Activated T-cell treated with anti-CD3 and anti-CD28 coated beads, Interleukin-2, amount 50 U/mL, for 4 hours (primary cell): ENCODE data around the gene AQP6. TPM values are rescaled to one million over a fixed set of nuclear protein-coding genes. Genes with fewer than 3 reads are reported as not detected.

ENCODE experiments used
- ATAC-seq, 2 donors: fragments of 200-7000 bp; cut with Tn5 transposase; one replicate each; pipeline ENCODE4 v1.10.0; 2021
- DNase-seq: peaks from one replicate; pipeline ENCODE4 v3.0.0-alpha.2; 2020
- H3K27me3 Mint-ChIP-seq: one replicate; pipeline ENCODE4 v1.8.0; 2021; ENCODE audit warnings: low read depth, mixed read lengths
- H3K36me3 Mint-ChIP-seq: one replicate; pipeline ENCODE4 v1.8.0; 2022; ENCODE audit warnings: mixed read lengths; ENCODE audit not compliant: insufficient read depth
- H3K4me1 Mint-ChIP-seq: one replicate; pipeline ENCODE4 v1.8.0; 2021; ENCODE audit warnings: low read depth, mixed read lengths
- H3K4me3 Mint-ChIP-seq: one replicate; pipeline ENCODE4 v1.8.0; 2021; ENCODE audit warnings: mild to moderate bottlenecking, moderate library complexity, mixed read lengths
- H3K9me3 Mint-ChIP-seq: one replicate; pipeline ENCODE4 v1.8.0; 2021; ENCODE audit warnings: mixed read lengths
- total RNA-seq, 3 donors: library from RNA; stranded (reverse); gene quantifications; one replicate each; pipeline ENCODE4 v1.2.1, GENCODE V29; 2021

Gene AQP6
- total RNA-seq, 3 donors from 2014 or later, result not detected

DNA sequence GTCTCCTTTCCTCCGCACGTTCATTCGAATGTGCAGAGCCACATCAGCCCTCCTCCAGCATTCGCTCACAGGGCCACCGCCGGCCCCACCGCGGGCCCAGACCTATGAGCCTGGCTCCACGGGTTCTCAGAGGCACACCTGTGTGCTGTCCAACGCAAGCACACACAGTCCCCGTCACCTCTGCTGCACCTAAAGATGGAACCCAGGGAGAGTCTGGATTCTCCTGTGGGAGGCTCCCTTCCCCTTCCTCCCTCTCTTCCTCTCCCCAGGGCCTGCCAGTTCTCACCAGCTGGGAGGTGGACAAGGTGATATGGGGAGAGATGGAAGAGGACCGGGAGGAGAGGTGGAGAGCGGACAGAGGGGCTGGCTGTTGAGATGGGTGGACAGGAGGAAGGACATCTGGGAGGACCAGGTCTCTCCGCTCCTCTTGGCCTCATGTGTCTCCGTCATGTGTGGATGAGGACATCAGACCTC lies 4.9 kb upstream of the AQP6 start:
- H3K27me3 Mint-ChIP-seq, result peaks cover 43% of the 10 kb centered on the region
- peak overlapping the region; percentile 43 for H3K4me3 Mint-ChIP-seq
- H3K9me3 Mint-ChIP-seq, result no peaks in the 10 kb centered on the region
- ATAC-seq (peak; percentile 17 to 23), DNase-seq (no peak)
- H3K36me3 Mint-ChIP-seq, result no peaks in the 10 kb centered on the region
- H3K4me1 Mint-ChIP-seq, result peaks cover 6% of the 10 kb centered on the region

DNA sequence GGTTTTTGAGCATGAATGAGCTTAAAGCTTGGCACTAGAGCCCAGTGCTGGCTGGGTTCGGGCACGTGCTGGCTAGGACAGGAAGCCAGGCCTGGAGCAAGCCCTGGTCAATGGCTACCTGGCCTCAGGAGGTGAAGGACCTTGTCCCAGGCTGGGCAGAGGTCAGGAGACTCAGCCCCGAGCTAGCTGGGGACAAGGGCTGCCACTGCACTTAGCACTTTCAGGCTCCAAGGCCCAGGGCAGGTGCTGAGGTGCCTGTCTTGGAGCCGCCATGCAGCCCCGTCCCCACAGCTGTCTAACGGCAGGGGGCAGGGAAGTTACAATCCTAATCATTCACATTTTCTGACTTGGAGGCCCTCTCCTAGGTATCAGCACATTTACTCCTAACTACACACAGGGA lies 4.3 kb upstream of the AQP6 start:
- Mint-ChIP-seq H3K4me3 (no peak overlapping the region), H3K9me3 (no peaks in the 10 kb centered on the region), H3K4me1 (peaks cover 6% of the 10 kb centered on the region), H3K27me3 (peaks cover 37% of the 10 kb centered on the region), H3K36me3 (no peaks in the 10 kb centered on the region)
- DNase-seq (no peak), ATAC-seq (no peak)

DNA sequence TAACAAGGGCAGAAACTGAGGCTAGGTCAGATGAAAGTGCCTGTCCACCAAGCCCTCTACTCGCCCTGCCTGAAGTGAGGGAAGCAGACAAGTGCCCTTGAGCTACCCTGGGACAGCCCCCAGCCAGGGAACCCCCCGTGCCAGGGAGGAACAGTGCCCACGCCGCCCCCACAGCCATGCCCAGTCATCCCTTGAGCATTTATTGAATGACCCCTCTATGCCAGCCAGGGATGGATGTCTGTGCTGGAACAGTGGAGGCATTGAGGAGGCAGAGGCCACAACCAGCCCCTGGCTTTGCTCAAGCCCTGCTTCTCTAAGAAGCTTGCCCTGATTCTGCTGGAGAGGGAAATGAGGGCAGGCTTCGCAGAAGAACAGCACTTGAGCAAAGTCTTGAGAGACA lies 3.7 kb upstream of the AQP6 start:
- Mint-ChIP-seq H3K9me3 (no peaks in the 10 kb centered on the region), H3K4me3 (no peak overlapping the region), H3K27me3 (peaks cover 31% of the 10 kb centered on the region), H3K4me1 (peaks cover 6% of the 10 kb centered on the region), H3K36me3 (no peaks in the 10 kb centered on the region)
- ATAC-seq (no peak), DNase-seq (no peak)

DNA sequence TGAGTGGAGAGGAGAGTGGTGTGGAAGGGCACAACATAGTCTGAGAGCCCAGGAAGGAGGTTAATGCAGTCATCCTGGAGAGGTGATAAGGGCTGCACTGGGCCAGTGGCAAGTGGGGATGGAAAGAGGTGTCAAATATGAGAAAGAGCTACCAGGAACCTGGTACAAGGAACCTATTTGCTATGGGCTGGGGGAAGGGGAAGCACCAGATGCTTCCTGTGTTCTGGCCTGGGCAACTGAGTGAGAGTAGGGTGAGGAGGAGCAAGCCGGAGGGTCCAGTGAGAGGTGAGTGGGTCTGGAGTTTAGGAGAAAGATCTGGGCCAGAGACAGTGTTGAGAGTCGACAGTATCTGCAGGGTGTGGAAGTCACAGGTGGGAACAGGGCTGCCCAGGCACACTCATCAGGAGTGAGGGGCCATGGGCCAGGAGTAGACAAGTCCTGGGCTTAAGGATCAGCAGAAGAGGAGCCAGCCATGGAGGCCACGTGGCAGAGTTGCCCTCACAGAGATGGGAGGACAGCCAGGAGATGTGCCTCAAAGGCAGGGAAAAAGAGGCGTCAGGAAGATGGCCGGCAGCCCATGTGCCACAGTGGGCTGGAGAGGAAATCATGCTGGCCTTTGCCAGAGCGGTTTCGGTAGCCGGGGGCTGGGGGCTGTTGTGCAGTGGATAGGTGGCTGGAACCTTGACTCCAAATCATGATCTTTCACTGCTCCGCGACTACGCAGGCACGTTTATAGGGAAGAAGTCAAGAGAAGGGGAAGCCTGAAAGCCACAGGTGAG lies 2.9 kb upstream of the AQP6 start:
- H3K27me3 Mint-ChIP-seq, result peaks cover 24% of the 10 kb centered on the region
- DNase-seq, result no peak
- no peaks in the 10 kb centered on the region for H3K9me3 Mint-ChIP-seq
- ATAC-seq, result no peak
- peaks cover 6% of the 10 kb centered on the region for H3K4me1 Mint-ChIP-seq
- H3K36me3 Mint-ChIP-seq, result no peaks in the 10 kb centered on the region
- no peak overlapping the region for H3K4me3 Mint-ChIP-seq

DNA sequence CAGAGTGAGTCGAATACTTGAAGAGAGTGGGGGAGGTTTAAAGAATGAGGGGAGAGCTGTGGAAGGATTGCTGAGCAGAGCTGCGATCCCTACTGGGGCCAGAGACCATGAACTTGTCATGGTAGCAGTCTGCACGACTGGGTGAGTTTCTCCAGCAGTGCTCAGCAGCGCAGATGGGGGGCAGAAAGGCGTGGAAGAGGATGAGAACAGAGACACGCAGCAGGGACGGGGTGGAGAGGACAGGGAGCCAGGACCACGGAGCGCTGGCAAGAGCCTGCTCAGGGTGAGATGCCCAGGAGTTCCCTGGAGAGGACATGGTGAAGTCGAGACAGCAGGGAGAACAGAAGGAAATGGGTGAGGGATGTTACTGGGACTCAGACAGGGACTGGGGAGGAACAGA lies 2.1 kb upstream of the AQP6 start:
- peaks cover 17% of the 10 kb centered on the region for H3K27me3 Mint-ChIP-seq
- H3K4me1 Mint-ChIP-seq, result peaks cover 6% of the 10 kb centered on the region
- H3K4me3 Mint-ChIP-seq, result no peak overlapping the region
- ATAC-seq (no peak), DNase-seq (no peak)
- no peaks in the 10 kb centered on the region for H3K9me3 Mint-ChIP-seq
- H3K36me3 Mint-ChIP-seq, result no peaks in the 10 kb centered on the region

DNA sequence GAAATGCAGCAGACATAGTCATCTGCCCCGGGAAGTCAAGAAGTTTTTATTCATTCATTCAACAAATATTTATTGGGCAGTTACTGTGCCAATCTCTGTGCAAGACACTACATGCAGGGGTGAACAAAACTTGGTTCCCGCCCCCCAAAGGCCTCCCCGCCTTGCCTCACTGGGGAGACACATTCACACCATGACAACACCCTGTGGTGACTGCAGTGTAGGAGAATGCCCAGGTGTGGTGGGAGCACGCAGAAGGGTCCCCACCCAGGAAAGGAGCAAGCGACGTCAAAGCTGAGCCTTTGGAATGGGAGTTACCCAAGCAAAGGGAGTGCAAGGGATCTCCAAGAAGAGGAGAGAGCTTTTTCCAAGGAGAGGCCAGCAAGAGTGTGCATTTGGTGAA lies 1.6 kb upstream of the AQP6 start:
- Mint-ChIP-seq H3K27me3 (peaks cover 16% of the 10 kb centered on the region), H3K36me3 (no peaks in the 10 kb centered on the region), H3K4me1 (peaks cover 6% of the 10 kb centered on the region), H3K4me3 (no peak overlapping the region), H3K9me3 (no peaks in the 10 kb centered on the region)
- DNase-seq (no peak), ATAC-seq (no peak)

DNA sequence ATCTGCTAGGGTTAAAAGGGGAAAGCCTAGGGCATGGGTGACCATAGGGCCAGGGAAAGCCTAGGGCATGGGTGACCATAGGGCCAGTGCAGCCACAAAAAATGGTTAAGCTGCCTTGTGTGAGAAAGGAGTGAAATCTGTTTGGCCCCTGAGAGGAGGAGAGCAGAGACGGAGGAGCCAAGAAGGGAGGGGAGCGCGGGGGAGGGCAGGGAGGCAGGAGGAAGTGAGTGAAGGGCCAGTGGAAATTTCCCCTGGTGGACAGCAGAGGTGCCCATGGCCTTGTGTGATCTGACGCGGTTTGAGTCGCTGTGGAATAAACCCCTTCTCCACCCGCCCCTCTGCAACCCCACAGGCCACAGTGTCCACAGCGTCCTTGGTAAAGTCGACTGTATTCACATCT lies 618 bp upstream of the AQP6 start:
- peaks cover 7% of the 10 kb centered on the region for H3K27me3 Mint-ChIP-seq

DNA sequence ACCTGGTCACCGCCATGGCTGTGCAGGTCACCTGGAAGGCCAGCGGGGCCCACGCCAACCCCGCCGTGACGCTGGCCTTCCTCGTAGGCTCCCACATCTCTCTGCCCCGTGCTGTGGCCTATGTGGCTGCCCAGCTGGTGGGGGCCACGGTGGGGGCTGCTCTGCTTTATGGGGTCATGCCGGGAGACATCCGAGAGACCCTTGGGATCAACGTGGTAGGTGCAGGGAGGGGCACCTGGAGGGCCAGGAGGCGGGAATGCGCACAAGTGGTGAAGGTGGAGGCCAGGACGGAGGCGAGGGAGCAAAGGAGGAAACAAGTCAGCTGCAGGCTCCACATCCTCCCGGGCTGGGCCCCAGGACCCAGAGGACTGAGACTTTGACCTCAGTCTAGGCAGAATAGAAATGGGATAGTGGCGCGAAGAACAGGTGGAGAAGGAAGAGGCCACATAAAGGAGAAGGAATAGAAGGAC lies 649 bp downstream of the AQP6 start:
- Mint-ChIP-seq H3K9me3 (no peaks in the 10 kb centered on the region), H3K4me3 (no peak overlapping the region), H3K4me1 (no peaks in the 10 kb centered on the region), H3K36me3 (no peaks in the 10 kb centered on the region), H3K27me3 (no peaks in the 10 kb centered on the region)
- DNase-seq (no peak), ATAC-seq (no peak)

More for the DNA sequence above, 618 bp upstream of the AQP6 start:
- H3K9me3 Mint-ChIP-seq, result no peaks in the 10 kb centered on the region
- ATAC-seq (no peak), DNase-seq (no peak)
- no peak overlapping the region for H3K4me3 Mint-ChIP-seq
- H3K36me3 Mint-ChIP-seq, result no peaks in the 10 kb centered on the region
- H3K4me1 Mint-ChIP-seq, result peaks cover 4% of the 10 kb centered on the region

DNA sequence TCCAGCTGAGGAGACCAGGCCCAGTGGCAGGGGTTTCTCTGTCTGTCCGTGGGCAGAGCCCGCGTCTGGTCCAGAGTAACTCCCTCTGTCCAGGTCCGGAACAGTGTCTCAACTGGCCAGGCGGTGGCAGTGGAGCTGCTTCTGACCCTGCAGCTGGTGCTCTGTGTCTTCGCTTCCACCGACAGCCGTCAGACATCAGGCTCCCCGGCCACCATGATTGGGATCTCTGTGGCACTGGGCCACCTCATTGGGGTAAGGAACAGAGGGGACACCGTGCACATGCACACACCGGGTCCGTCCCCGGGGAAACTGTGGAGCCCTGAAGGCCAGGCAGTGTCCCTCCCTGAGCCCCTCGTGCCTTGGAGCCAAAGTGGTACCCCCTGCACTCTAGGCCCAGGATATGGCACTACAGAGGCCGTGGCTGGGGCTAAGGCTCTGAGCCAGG lies 1.5 kb downstream of the AQP6 start:
- Mint-ChIP-seq H3K9me3 (no peaks in the 10 kb centered on the region), H3K4me1 (no peaks in the 10 kb centered on the region), H3K36me3 (no peaks in the 10 kb centered on the region), H3K27me3 (no peaks in the 10 kb centered on the region), H3K4me3 (no peak overlapping the region)
- DNase-seq, result no peak
- no peak for ATAC-seq

DNA sequence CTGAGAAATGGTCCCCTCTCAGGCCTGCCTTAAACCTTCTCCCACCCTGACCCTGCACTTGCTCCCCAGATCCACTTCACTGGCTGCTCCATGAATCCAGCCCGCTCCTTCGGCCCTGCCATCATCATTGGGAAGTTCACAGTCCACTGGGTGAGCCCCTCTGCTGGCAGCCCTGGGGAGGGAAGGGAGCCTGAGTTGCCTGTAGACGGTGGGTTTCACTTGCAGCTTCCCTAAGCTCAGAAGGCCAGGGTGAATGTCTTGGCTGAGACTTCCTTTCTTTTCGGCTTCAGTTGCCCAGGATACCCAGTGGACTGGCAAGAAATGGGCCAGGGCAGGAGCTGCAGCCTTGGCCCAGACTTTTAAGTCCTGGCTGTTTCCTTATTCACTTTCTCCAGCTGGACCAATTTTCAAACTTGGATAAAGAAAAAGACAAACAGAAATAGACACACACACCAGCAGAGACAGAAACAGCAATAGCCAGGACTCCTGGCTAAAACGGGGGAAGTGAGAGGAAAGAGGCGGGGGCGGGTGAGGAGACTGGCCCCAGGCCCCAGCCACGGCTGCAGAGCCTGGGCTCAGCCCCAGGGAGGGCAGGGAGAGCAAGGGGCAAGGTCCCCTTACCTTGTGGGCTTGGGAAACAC lies 2.0 kb downstream of the AQP6 start:
- Mint-ChIP-seq H3K36me3 (no peaks in the 10 kb centered on the region), H3K4me1 (no peaks in the 10 kb centered on the region), H3K9me3 (no peaks in the 10 kb centered on the region), H3K27me3 (no peaks in the 10 kb centered on the region), H3K4me3 (no peak overlapping the region)
- DNase-seq, result no peak
- ATAC-seq, result no peak

DNA sequence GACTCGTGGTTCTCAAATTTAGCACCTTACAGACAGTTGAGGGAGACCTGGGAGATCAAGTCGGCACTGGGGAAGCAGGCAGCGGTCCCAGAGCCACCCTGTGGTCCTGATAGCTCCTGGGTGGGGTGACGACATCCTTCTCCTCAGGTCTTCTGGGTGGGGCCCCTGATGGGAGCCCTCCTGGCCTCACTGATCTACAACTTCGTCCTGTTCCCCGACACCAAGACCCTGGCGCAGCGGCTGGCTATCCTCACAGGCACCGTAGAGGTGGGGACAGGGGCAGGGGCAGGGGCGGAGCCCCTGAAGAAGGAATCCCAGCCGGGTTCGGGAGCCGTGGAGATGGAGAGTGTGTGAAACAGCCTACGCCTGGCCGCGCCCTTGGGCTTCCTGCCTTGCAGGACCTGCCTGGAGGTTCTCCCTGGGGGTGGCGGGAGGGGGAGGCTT lies 2.6 kb downstream of the AQP6 start:
- Mint-ChIP-seq H3K36me3 (no peaks in the 10 kb centered on the region), H3K9me3 (no peaks in the 10 kb centered on the region), H3K27me3 (no peaks in the 10 kb centered on the region), H3K4me1 (no peaks in the 10 kb centered on the region), H3K4me3 (no peak overlapping the region)
- ATAC-seq (no peak), DNase-seq (no peak)

DNA sequence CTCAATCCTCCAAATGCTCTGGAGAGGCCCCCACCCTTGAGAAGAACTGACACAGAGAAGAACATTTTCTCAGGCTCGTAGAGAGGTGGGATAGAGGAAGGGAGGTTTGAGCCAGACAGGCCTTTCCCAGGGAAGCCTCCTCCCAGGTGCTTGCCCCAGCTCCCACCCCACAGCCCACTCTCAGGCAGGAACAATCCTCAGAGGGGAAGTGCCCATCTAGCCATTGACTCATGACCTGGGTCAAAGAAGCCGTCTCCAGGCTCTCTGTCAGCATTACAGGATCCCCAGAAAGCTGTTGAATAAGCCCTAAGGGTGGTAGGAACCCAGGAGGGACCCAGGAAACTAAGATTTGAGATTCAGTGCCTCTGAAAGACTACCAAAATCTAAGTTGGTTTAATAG lies 3.8 kb downstream of the AQP6 start:
- no peaks in the 10 kb centered on the region for H3K4me1 Mint-ChIP-seq
- DNase-seq (no peak), ATAC-seq (no peak)
- no peaks in the 10 kb centered on the region for H3K27me3 Mint-ChIP-seq
- H3K4me3 Mint-ChIP-seq, result no peak overlapping the region
- no peaks in the 10 kb centered on the region for H3K9me3 Mint-ChIP-seq
- H3K36me3 Mint-ChIP-seq, result no peaks in the 10 kb centered on the region

DNA sequence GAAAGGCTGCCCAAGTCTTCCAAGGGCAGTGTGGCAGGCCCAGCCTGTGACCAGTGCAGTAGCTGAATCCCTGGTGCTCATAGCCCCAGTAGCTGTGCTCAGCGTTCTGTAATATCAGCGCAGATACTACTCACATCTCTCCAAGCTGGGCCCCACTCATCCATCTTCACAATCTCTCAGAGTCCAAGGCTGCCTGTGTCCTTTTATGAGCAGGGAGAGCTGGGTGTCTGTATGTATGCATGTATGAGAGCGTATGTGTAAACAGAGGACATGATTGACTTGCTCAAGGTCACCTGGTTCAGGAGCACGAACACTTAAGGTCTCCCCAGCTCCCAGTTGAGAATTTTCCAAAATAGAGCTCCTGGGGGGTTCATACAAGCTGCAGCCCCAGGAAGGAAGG lies 5.4 kb downstream of the AQP6 start:
- ATAC-seq (no peak), DNase-seq (no peak)
- no peaks in the 10 kb centered on the region for H3K9me3 Mint-ChIP-seq
- no peaks in the 10 kb centered on the region for H3K27me3 Mint-ChIP-seq
- H3K36me3 Mint-ChIP-seq, result no peaks in the 10 kb centered on the region
- no peaks in the 10 kb centered on the region for H3K4me1 Mint-ChIP-seq
- H3K4me3 Mint-ChIP-seq, result no peak overlapping the region

DNA sequence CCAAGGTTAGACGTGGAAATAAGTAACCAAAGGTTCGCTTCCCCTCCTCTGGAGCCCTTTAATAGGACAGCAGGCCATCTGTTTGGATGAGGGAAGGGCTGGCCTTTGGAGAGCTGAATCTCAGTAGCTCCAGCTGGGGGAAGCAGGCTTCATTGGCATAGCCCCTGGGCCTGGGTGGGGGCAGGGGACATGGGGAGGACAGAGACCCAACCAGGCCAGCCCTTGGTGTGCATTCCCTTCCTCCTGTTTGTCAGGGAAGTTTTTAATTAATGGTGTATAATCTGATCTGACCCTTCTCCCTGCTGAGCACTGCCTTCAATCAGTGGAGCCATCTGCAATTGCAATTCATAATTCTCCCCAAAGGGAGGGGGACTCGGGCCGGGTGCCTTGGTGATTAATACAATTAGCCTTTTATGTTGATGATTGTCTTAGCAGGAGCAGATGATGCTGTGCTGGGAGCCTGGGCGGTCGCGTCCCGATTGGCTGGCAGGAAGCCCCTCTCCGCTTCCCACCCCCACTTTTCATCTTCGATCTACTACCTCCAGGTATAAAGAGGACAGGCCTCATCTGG lies 6.4 kb downstream of the AQP6 start:
- no peak for ATAC-seq
- Mint-ChIP-seq H3K9me3 (no peaks in the 10 kb centered on the region), H3K4me1 (no peaks in the 10 kb centered on the region), H3K4me3 (no peak overlapping the region), H3K27me3 (no peaks in the 10 kb centered on the region), H3K36me3 (no peaks in the 10 kb centered on the region)
- no peak for DNase-seq

DNA sequence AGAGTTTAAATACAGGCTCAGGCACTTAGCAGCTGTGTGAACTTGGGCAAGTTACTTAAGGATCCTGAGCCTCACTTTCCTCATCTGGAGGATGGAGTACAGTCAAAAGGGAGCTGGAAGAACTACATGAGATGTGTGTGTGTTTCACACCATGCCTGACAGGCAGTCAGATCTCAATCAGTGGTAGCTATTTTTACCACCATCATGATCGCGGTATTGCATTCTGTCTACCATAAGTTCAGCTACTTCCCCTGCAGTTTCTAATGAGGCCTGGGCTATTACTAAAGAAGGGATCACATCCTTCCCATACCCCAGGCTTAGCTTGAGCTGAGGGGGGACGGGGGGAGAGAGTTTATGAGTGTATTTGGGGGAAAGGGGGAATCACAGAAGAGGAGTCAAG lies 7.0 kb downstream of the AQP6 start:
- Mint-ChIP-seq H3K4me1 (no peaks in the 10 kb centered on the region), H3K4me3 (no peak overlapping the region), H3K27me3 (no peaks in the 10 kb centered on the region), H3K9me3 (no peaks in the 10 kb centered on the region), H3K36me3 (no peaks in the 10 kb centered on the region)
- ATAC-seq (no peak), DNase-seq (no peak)
